ENCODE results near the gene STAB1. TPM values are rescaled to one million over a fixed set of nuclear protein-coding genes. Genes with fewer than 3 reads are reported as not detected.

The STAB1 gene
- polyA plus RNA-seq, 3 donors = 3.8 to 535 (median 15.8) TPM

DNA sequence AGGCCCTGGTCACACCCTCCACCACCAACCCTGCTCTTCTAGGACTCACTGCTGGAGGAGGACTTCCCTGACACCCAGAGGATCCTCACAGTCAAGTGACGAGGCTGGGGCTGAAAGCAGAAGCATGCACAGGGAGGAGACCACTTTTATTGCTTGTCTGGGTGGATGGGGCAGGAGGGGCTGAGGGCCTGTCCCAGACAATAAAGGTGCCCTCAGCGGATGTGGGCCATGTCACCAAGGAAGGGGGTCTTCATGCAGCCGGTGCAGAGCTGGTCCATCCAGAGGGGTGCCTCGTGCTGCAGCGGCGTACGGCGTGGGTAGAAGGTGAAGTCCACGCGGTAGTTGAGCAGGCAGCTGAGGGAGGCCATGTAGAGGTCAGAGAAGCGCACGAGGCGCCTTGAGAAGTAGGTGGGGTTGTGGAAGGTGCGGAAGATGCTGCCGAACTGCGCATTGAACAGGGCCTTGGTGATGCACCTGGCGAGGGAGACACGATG is 29.2 kb downstream of the STAB1 start:
- H3K36me3 Mint-ChIP-seq = peaks cover 62 to 82% of the 10 kb centered on the region in 2 donors
- Histone ChIP-seq H3K4me2 (replicated peaks; ENCODE audit: extremely low read depth, low read length, poor library complexity, severe bottlenecking) (no peak overlapping the region), H4K20me1 (ENCODE audit: insufficient read depth, low read length) (peaks cover 9% of the 10 kb centered on the region), H3K4me3 (replicated peaks in 1 of 3; ENCODE audit: low read depth in 2 of 3, low read length in 3 of 3) (no peak overlapping the region), H3K27me3 (ENCODE audit: control insufficient read depth in 2 of 2, insufficient read depth in 2 of 2, low read length in 2 of 2) (no peaks in the 10 kb centered on the region), H3K79me2 (ENCODE audit: insufficient read depth, low read length) (no peaks in the 10 kb centered on the region), H3K36me3 (replicated peaks in 1 of 2; ENCODE audit: control insufficient read depth in 1 of 2, insufficient read depth in 2 of 2, low read length in 2 of 2) (peaks cover 72 to 92% of the 10 kb centered on the region in 2 donors), H3K27ac (ENCODE audit: low read depth in 1 of 2, low read length in 2 of 2) (no peak overlapping the region), H3K9ac (ENCODE audit: insufficient read depth, low read length, poor library complexity, severe bottlenecking) (no peak overlapping the region), H3K4me1 (ENCODE audit: control insufficient read depth in 1 of 2, insufficient read depth in 2 of 2, low read length in 2 of 2) (no peaks in the 10 kb centered on the region), H3K9me3 (replicated peaks in 1 of 2; ENCODE audit: control insufficient read depth in 1 of 2, insufficient read depth in 1 of 2, low read length in 2 of 2) (no peaks in the 10 kb centered on the region), H2AFZ (ENCODE audit: insufficient read depth, low read depth, low read length, poor library complexity, severe bottlenecking) (no peak overlapping the region)
- peak overlapping the region in 1 of 2 donors; percentile 34 for H3K4me3 Mint-ChIP-seq
- peak overlapping the region in 1 of 7 donors; percentile 69 for H3K27ac Mint-ChIP-seq
- TF ChIP-seq, protein P1, sequence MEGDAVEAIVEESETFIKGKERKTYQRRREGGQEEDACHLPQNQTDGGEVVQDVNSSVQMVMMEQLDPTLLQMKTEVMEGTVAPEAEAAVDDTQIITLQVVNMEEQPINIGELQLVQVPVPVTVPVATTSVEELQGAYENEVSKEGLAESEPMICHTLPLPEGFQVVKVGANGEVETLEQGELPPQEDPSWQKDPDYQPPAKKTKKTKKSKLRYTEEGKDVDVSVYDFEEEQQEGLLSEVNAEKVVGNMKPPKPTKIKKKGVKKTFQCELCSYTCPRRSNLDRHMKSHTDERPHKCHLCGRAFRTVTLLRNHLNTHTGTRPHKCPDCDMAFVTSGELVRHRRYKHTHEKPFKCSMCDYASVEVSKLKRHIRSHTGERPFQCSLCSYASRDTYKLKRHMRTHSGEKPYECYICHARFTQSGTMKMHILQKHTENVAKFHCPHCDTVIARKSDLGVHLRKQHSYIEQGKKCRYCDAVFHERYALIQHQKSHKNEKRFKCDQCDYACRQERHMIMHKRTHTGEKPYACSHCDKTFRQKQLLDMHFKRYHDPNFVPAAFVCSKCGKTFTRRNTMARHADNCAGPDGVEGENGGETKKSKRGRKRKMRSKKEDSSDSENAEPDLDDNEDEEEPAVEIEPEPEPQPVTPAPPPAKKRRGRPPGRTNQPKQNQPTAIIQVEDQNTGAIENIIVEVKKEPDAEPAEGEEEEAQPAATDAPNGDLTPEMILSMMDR (IDR thresholded peaks at IDR 0.05) = no peak
- no peak for DNase-seq
- no peaks in the 10 kb centered on the region for H3K9me3 Mint-ChIP-seq
- 98% methylated on average over 17 of the region's 18 CpGs for WGBS (ENCODE audit: insufficient coverage)
- no peaks in the 10 kb centered on the region for H3K4me1 Mint-ChIP-seq
- H3K27me3 Mint-ChIP-seq (ENCODE audit: low read depth in 3 of 3) = peaks cover 0 to 2% (median 1%) of the 10 kb centered on the region in 3 donors
- intact Hi-C loops (cut with micrococcal nuclease) = no loop called here

DNA sequence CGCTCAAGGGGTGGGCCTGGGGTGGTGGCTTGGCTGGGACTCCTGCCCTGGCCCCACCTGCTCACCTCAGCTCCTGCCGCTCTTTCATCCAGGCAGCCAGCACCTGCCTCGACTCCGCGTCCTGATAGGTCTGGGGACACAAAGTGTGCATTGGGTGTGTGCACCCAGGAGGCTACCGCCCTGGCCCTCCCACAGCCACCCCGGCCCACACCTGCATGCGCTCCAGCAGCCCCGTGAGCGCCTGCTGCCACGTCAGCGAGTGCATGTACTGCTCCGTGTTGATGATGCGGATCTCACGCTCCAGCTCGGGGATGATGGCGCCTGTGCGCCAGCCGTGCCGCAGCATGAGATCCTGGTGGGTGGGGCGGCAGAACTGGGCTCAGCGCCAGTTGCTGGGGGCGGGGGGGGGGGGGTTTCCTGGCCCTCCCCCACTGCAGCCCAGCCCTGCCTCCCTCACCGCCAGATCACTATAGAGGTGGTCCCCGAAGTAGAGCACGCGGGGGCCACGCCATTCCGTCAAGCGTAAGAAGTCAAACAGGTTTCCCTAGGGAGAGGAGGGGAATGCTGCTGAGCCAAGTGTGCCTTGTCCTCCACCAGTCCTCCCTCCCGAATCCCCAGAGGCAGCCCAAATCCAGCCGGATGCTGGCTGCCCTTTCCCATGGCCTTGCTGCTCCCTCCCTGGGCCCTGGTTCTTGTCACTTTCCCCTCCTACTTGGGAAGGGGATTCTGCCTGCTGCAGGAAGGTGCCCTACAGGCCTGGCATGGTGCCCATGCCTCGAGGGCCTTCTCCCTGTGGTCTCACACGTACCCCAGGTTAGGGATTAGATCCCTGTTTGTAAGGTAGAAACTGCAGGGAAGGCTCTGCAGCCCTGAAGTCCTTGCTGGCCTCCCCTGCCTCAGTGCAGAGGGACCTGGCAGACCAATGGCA is 29.9 kb downstream of the STAB1 start:
- Histone ChIP-seq H4K20me1 (ENCODE audit: insufficient read depth, low read length) (peaks cover 6% of the 10 kb centered on the region), H3K4me1 (ENCODE audit: control insufficient read depth in 1 of 2, insufficient read depth in 2 of 2, low read length in 2 of 2) (no peaks in the 10 kb centered on the region), H3K27me3 (ENCODE audit: control insufficient read depth in 2 of 2, insufficient read depth in 2 of 2, low read length in 2 of 2) (no peaks in the 10 kb centered on the region), H3K36me3 (replicated peaks in 1 of 2; ENCODE audit: control insufficient read depth in 1 of 2, insufficient read depth in 2 of 2, low read length in 2 of 2) (peaks cover 65 to 85% of the 10 kb centered on the region in 2 donors), H3K4me3 (replicated peaks in 1 of 3; ENCODE audit: low read depth in 2 of 3, low read length in 3 of 3) (no peak overlapping the region), H3K9ac (ENCODE audit: insufficient read depth, low read length, poor library complexity, severe bottlenecking) (no peak overlapping the region), H3K27ac (ENCODE audit: low read depth in 1 of 2, low read length in 2 of 2) (no peak overlapping the region), H3K9me3 (replicated peaks in 1 of 2; ENCODE audit: control insufficient read depth in 1 of 2, insufficient read depth in 1 of 2, low read length in 2 of 2) (no peaks in the 10 kb centered on the region), H3K4me2 (replicated peaks; ENCODE audit: extremely low read depth, low read length, poor library complexity, severe bottlenecking) (no peak overlapping the region), H3K79me2 (ENCODE audit: insufficient read depth, low read length) (no peaks in the 10 kb centered on the region), H2AFZ (ENCODE audit: insufficient read depth, low read depth, low read length, poor library complexity, severe bottlenecking) (no peak overlapping the region)
- TF ChIP-seq, protein P1 (IDR thresholded peaks at IDR 0.05) = no peak
- Mint-ChIP-seq H3K36me3 (peaks cover 55 to 75% of the 10 kb centered on the region in 2 donors), H3K4me3 (no peak overlapping the region), H3K27me3 (ENCODE audit: low read depth in 3 of 3) (peaks cover 0 to 2% (median 1%) of the 10 kb centered on the region in 3 donors), H3K4me1 (peaks cover under 1% of the 10 kb centered on the region), H3K27ac (peak overlapping the region in 4 of 7 donors; percentile 28 to 60 (median 43)), H3K9me3 (no peaks in the 10 kb centered on the region)
- no peak for DNase-seq
- WGBS (ENCODE audit: insufficient coverage) = 91% methylated on average over 18 of the region's 34 CpGs
- intact Hi-C loops (cut with micrococcal nuclease) = no loop called here

All from CD14-positive monocyte (primary cell).